IMR-90 (cell line): Measurements from ENCODE around the gene SIAH2. TPM values are rescaled to one million over a fixed set of nuclear protein-coding genes. Genes with fewer than 3 reads are reported as not detected.
A peak's percentile ranks its signal among the peaks of the same experiment; 100 is the strongest.

ENCODE experiments used
- ATAC-seq: fragments of 200-7000 bp; cut with Tn5 transposase; 2 replicates; pipeline ENCODE4 v1.9.1; 2020; ENCODE audit warnings: low read depth, mild to moderate bottlenecking, moderate library complexity
- BruUV-seq: library from RNA; stranded (reverse); fragments of 400-500 nt; replicated peaks from 2 replicates; lab custom pipeline; 2021; lab: Mats Ljungman, UMichigan
- CTCF ChIA-PET: fragments of 300-600 bp; formaldehyde crosslinking; extraction: SDS; loops from one replicate; lab custom pipeline; 2021; ENCODE audit warnings: antibody characterized with exemption; lab: Yijun Ruan, JAX
- POLR2A ChIA-PET: fragments of 300-600 bp; sonication (Branson Sonifier 250); formaldehyde crosslinking; loops from one replicate; lab custom pipeline; 2022; ENCODE audit warnings: antibody characterized with exemption; ENCODE audit not compliant: unreplicated experiment; lab: Charles Lee
- DNase-seq: peaks from one replicate; pipeline ENCODE4 v3.0.0; 2013
- H2AFZ ChIP-seq: replicated peaks from 2 replicates; pipeline ENCODE3; 2013; ENCODE audit warnings: low read length, mild to moderate bottlenecking; ENCODE audit not compliant: poor library complexity
- H2AK5ac ChIP-seq: 2 replicates; pipeline ENCODE4 v1.6.1; 2013; ENCODE audit warnings: low read depth, low read length, inconsistent platforms
- H2AK9ac ChIP-seq: replicated peaks from 2 replicates; pipeline ENCODE3; 2013; ENCODE audit warnings: mild to moderate bottlenecking, low read depth, low read length, moderate library complexity; ENCODE audit not compliant: poor library complexity
- H2BK120ac ChIP-seq: 2 replicates; pipeline ENCODE4 v1.6.1; 2013; ENCODE audit warnings: low read depth, low read length, inconsistent platforms
- H2BK15ac ChIP-seq: 3 replicates; pipeline ENCODE4 v1.6.1; 2013; ENCODE audit warnings: low read depth, low read length, inconsistent platforms
- H2BK20ac ChIP-seq: 2 replicates; pipeline ENCODE4 v1.6.1; 2013; ENCODE audit warnings: low read depth, mild to moderate bottlenecking, inconsistent platforms, low read length, moderate library complexity
- H2BK5ac ChIP-seq: 2 replicates; pipeline ENCODE4 v1.6.1; 2013; ENCODE audit warnings: mild to moderate bottlenecking, low read depth, low read length, inconsistent platforms; ENCODE audit not compliant: poor library complexity, severe bottlenecking
- H3K14ac ChIP-seq: replicated peaks from 2 replicates; pipeline ENCODE4 v1.6.1; 2013; ENCODE audit warnings: low read depth, low read length, inconsistent platforms
- H3K18ac ChIP-seq: 2 replicates; pipeline ENCODE4 v1.6.1; 2013; ENCODE audit warnings: low read depth, low read length, control low read depth
- H3K23ac ChIP-seq: 2 replicates; pipeline ENCODE4 v1.6.1; 2013; ENCODE audit warnings: low read depth, low read length, inconsistent platforms
- H3K27ac ChIP-seq: 2 replicates; pipeline ENCODE4 v1.5.1; 2013; ENCODE audit warnings: mild to moderate bottlenecking, control low read depth, low read length; ENCODE audit not compliant: insufficient read depth
- H3K27me3 ChIP-seq: 2 replicates; pipeline ENCODE4 v1.6.1; 2013; ENCODE audit warnings: low read length; ENCODE audit not compliant: control insufficient read depth, insufficient read depth
- H3K36me3 ChIP-seq: 2 replicates; pipeline ENCODE4 v1.6.1; 2013; ENCODE audit warnings: low read length, mixed read lengths; ENCODE audit not compliant: control insufficient read depth, insufficient read depth
- H3K4ac ChIP-seq: 2 replicates; pipeline ENCODE4 v1.6.1; 2013; ENCODE audit warnings: low read depth, low read length, inconsistent platforms
- H3K4me1 ChIP-seq: 2 replicates; pipeline ENCODE4 v1.6.1; 2013; ENCODE audit warnings: low read length, mixed read lengths; ENCODE audit not compliant: control insufficient read depth, insufficient read depth
- H3K4me2 ChIP-seq: 2 replicates; pipeline ENCODE4 v1.6.1; 2013; ENCODE audit warnings: low read depth, mild to moderate bottlenecking, control low read depth, low read length, moderate library complexity
- H3K4me3 ChIP-seq: 2 replicates; pipeline ENCODE4 v1.5.1; 2013; ENCODE audit warnings: low read depth, mild to moderate bottlenecking, control low read depth, low read length, moderate library complexity; ENCODE audit not compliant: insufficient read depth
- H3K56ac ChIP-seq: 2 replicates; pipeline ENCODE4 v1.6.1; 2013; ENCODE audit warnings: low read length, inconsistent platforms; ENCODE audit not compliant: insufficient read depth; ENCODE audit errors: extremely low read depth
- H3K79me1 ChIP-seq, 2 experiments: 2 replicates each; pipeline ENCODE4 v1.6.1; 2013; ENCODE audit warnings: low read length in 2 of 2, inconsistent platforms in 1 of 2, low read depth in 1 of 2
- H3K9ac ChIP-seq: 2 replicates; pipeline ENCODE4 v1.6.1; 2013; ENCODE audit warnings: low read depth, low read length, control low read depth
- H3K9me1 ChIP-seq: 2 replicates; pipeline ENCODE4 v1.6.1; 2013; ENCODE audit warnings: low read length, inconsistent platforms; ENCODE audit not compliant: insufficient read depth
- H3K9me3 ChIP-seq: 2 replicates; pipeline ENCODE4 v1.6.1; 2013; ENCODE audit warnings: low read length; ENCODE audit not compliant: control insufficient read depth, insufficient read depth
- H4K20me1 ChIP-seq: 2 replicates; pipeline ENCODE4 v1.6.1; 2013; ENCODE audit warnings: low read length, inconsistent platforms; ENCODE audit not compliant: insufficient read depth
- H4K5ac ChIP-seq: 2 replicates; pipeline ENCODE4 v1.6.1; 2013; ENCODE audit warnings: mild to moderate bottlenecking, low read depth, low read length, control low read depth
- H4K8ac ChIP-seq, 2 experiments: 2 replicates each; pipeline ENCODE4 v1.6.1; 2013; ENCODE audit warnings: low read depth in 2 of 2, low read length in 2 of 2, control low read depth in 1 of 2, inconsistent platforms in 1 of 2
- H4K91ac ChIP-seq: 2 replicates; pipeline ENCODE4 v1.6.1; 2013; ENCODE audit warnings: low read depth, low read length, inconsistent platforms; ENCODE audit not compliant: insufficient read depth
- MAFK ChIP-seq: IDR thresholded peaks from 2 replicates; pipeline ENCODE4 v1.6.1; 2012; ENCODE audit warnings: low read depth, low read length, improper control_type of control experiment
- MAZ ChIP-seq: IDR thresholded peaks from 2 replicates; pipeline ENCODE4 v1.6.1; 2012; ENCODE audit warnings: low read depth, mild to moderate bottlenecking, low read length, improper control_type of control experiment, moderate library complexity, borderline replicate concordance
- RCOR1 ChIP-seq: IDR thresholded peaks from 2 replicates; pipeline ENCODE4 v1.6.1; 2012; ENCODE audit warnings: mild to moderate bottlenecking, low read length, improper control_type of control experiment; ENCODE audit not compliant: insufficient replicate concordance
- WGBS, 2 experiments: methylation state at CpG; one replicate each; pipeline versions ENCODE4 v1.1.5 to v1.1.7; 2013; ENCODE audit warnings: missing lambda C conversion rate in 2 of 2; ENCODE audit not compliant: insufficient read length in 1 of 2; ENCODE audit errors: extremely low coverage in 2 of 2; 5-methylcytosine and 5-hydroxymethylcytosine counted together
- dilution Hi-C: fragments of 300-500 bp; cut with HindIII; formaldehyde crosslinking; loops from one replicate; pipeline ENCODE4 v1.14.3; 2018; ENCODE audit warnings: low sequenced_read_pairs; ENCODE audit not compliant: unreplicated experiment
- in situ Hi-C: fragments of 300-500 bp; cut with MboI; formaldehyde crosslinking; loops from 3 replicates; pipeline ENCODE4 v1.14.3; 2019; ENCODE audit warnings: low sequenced_read_pairs, inconsistent platforms, mixed read lengths
- intact Hi-C: fragments of 100-400 bp; cut with micrococcal nuclease; formaldehyde crosslinking; loops from 2 replicates; pipeline ENCODE4 v1.10.0; 2022
- polyA plus RNA-seq, 3 experiments: library from polyadenylated mRNA; depleted of rRNA; stranded (reverse); fragments of >200 nt; gene quantifications; 2 replicates each; pipeline ENCODE4 v1.2.3, GENCODE V29; 2012; ENCODE audit warnings: low replicate concordance in 1 of 3
- total RNA-seq: library from RNA; depleted of rRNA; stranded (reverse); fragments of >200 nt; gene quantifications from 2 replicates; pipeline ENCODE4 v1.2.3, GENCODE V29; 2012

SIAH2 gene
- total and polyA plus RNA-seq, 2 of the 4 experiments (the other 2 are of a cell fraction), result 24.7 to 61.8 TPM

DNA sequence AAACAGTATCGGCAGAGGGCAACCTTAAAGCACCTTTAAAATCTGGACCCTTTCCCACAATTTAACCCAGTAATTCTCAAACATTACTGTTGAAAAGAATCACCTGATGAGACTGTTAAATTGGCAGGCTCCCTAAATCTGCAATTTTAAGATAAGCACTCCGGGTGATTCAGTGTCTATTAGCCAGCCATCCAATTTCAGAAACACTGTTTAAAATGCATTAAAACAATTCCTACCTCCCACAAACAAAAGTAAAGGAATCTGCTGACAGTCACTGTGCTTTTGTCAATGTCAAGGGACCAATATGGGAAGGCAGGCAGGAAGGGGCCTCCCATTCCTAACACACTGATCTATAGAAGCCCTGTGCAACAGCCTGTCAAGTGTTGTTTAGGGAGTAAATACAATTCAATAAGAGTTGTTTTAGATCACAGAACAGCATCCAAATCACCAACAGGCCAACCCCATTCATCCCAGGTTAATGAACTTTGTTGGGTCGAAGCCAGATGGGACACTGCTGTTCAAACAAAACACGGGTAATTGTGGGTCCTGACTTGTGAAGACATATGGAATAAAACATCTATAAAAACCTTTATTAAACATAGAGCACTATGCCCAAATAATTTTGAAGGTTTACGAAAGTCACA lies 21.4 kb downstream of the SIAH2 start:
- no peak overlapping the region for H3K23ac ChIP-seq
- no peak overlapping the region for H2AK9ac ChIP-seq
- intact Hi-C loops, result no loop called here
- peaks cover 11% of the 10 kb centered on the region for H3K4me1 ChIP-seq
- no peak overlapping the region for H2BK15ac ChIP-seq
- in situ Hi-C loops, result no loop called here
- H2BK5ac ChIP-seq, result no peak overlapping the region
- H4K91ac ChIP-seq, result no peak overlapping the region
- ATAC-seq (no peak), DNase-seq (no peak)
- H3K27ac ChIP-seq, result no peak overlapping the region
- ChIA-PET POLR2A (no interaction called here), CTCF (no interaction called here)
- H2BK120ac ChIP-seq, result no peak overlapping the region
- no peaks in the 10 kb centered on the region for H3K27me3 ChIP-seq
- peaks cover 25% of the 10 kb centered on the region for H3K9me1 ChIP-seq
- H3K4me3 ChIP-seq, result no peak overlapping the region
- TF ChIP-seq MAZ (no peak), MAFK (no peak), RCOR1 (no peak)
- H2AK5ac ChIP-seq, result no peak overlapping the region
- H3K56ac ChIP-seq, result no peak overlapping the region
- H3K4me2 ChIP-seq, result no peak overlapping the region
- H3K79me1 ChIP-seq, result peaks cover 36 to 77% of the 10 kb centered on the region in 2 experiments
- H3K4ac ChIP-seq, result no peak overlapping the region
- peaks cover 18% of the 10 kb centered on the region for H3K36me3 ChIP-seq
- no peak overlapping the region for H4K5ac ChIP-seq
- H4K20me1 ChIP-seq, result peaks cover 61% of the 10 kb centered on the region; the same call in 1 of the 2 replicates
- H3K9me3 ChIP-seq, result no peaks in the 10 kb centered on the region
- dilution Hi-C loops, result no loop called here
- H3K9ac ChIP-seq, result no peak overlapping the region
- no peak overlapping the region for H2AFZ ChIP-seq
- WGBS, 2 experiments, result no CpG with 5 or more reads among the region's 5 CpGs
- H4K8ac ChIP-seq, result no peak overlapping the region
- H2BK20ac ChIP-seq, result no peak overlapping the region
- TSS peak; percentile 59 for BruUV-seq
- H3K14ac ChIP-seq, result no peak overlapping the region
- no peak overlapping the region for H3K18ac ChIP-seq
